NCI-H1417 treated with DMSO at 0.1 percent for 48 hours (cell line): ENCODE measurements around the gene KIAA1958.

Experiments used
- DNase-seq: peaks from one replicate; lab custom pipeline; 2025; lab: John Stamatoyannopoulos, UW

The KIAA1958 gene

DNA sequence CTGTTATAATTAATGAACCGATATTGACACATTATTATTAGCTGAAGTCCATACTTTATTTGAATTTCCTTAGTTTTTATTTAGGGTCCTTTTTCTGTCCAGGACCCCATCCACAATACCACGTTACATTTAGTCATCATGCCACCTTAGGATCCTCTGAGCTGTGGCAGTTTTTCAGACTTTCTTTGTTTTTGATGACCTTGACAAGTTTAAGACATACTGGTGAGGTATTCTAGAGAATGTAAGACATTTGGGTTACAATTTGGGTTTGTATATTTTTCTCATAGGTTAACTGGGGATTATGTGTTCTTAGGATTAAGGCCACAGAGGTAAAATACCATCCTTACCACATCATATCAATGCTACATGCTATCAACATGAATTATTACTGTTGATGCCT lies 42.7 kb downstream of the KIAA1958 start:
- no peak for DNase-seq

DNA sequence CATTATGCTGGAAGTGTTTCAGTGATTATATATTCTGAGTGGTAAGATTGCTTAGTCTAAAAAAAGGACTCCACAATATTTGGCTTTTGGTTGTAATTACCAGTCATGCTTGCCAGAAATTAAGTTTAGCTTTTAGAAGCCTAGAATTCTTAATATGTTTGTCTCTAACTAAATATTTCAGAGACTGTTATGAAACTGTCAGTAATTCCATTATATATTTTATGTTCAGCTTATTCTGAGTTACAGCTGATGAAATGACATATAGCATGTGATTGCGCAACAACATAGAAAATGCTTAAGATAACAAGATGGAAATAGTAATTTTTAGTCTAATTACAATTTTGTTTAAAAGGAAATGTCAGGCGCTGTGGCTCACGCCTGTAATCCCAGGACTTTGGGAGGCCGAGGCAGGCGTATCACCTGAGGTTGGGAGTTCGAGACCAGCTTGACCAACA lies 44.2 kb downstream of the KIAA1958 start:
- DNase-seq = no peak

DNA sequence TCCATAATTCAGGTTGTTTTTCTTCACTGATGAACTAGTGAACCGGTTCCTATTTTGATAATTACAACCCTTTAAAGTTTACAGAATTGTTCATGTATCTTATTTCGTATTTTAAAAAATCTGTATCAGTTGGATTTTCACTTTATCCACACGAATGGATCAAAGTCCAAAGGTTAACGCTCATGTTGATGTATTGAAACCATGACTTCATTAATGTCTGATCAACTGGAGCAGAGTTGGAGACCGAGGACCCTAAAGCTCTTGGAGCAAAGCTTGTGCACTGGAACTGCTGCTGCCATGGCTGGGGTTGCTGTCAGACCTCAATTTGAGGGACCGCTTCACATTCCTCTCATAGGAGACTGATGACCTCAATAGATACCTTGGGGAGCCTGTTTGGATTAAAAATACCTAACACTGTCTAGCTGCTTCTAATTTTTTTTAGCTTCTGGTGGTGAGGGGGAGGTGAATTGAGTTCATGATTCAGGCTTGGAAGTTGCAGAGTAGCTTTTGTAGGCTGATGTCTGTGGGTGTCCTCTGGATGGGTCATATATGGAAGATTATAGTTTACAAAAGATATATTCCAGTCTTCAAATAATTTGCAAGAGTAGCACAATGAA lies 45.1 kb downstream of the KIAA1958 start:
- DNase-seq = no peak

DNA sequence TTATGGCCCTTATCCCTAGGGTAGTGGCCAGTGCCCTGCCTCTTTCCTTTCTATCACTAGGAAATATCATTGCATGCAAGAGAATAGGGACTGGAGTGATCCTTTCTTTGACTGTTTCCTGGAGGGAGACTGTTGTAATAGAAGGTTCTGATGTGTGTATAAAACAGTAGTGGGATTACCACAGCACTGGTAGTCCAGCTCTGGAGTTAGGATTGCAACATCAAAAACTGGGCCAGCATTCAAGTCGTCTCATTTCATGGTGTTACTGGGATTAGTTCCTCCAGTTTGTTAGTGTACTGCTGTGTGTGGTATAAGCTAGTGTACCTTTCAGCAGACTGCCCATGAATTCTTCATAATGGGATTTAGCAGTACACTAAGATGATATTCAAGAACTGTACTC lies 45.8 kb downstream of the KIAA1958 start:
- no peak for DNase-seq

DNA sequence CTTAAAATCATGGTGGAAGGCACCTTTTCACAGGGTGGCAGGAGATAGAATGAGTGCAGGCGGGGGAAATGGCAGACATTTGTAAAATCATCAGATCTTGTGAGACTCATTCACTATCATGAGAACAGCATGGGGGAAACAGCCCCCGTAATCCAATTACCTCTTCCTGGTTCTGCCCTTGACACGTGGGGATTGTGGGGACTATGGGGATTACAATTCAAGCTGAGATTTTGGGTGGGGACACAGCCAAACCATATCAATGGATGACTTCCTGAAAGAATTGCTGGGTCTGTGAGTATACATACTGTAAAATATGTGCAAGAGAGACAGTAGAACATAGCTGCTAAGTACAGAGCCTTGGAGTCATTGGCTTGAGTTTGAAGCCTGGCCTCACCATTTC lies 47.0 kb downstream of the KIAA1958 start:
- DNase-seq = no peak

DNA sequence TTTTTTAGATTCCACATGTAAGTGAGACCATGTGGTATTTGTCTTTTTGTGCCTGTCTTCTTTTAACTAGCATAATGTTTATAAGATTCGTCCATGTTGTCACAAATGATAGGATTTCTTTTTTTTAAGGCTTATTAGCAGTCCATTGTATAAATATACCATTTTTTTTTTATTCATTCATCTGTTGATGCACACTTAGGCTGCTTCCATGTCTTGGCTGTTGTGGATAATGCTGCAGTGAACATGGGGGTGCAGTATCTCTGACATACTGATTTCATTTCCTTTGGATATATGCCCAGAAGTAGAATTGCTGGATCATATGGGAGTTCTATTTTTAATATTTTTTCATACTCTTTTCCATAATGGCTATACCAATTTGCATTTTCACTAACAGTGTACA lies 48.7 kb downstream of the KIAA1958 start:
- DNase-seq = no peak

DNA sequence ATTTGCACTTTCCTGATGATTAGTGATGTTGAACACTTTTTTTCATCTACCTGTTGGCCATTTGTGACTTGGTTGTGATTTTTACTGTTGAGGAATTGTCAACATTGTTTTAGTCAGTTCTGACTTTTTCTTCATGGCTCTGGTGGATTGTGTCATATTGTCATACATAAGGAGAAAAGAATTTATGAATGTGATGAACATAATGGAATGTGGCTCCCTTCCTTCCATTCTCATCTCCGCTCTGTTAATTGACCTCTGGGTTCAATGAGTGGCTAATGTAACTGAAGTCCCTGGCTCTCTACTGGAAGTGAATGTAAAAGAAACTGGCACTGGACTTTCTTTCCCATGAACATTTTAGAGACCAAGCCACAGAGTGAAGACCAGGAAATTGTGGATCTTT lies 49.2 kb downstream of the KIAA1958 start:
- no peak for DNase-seq

DNA sequence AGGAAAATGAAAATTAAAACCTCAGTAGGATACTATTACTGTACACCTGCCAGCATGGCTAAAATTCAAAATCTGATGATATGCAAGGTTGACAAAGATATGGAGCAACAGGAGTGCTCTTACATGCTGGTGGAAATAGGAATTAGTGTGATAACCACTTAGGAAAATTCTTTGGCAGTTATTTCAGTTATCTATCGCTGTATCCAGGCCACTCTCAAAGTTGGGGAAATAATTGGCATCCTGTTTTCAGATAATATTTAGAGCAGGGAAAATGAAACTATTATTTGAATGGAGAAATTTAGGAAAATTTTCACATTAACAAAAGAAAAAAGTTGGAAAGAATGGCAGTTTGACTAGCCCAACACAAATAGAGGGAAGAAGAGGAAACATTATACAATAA lies 50.9 kb downstream of the KIAA1958 start:
- no peak for DNase-seq

DNA sequence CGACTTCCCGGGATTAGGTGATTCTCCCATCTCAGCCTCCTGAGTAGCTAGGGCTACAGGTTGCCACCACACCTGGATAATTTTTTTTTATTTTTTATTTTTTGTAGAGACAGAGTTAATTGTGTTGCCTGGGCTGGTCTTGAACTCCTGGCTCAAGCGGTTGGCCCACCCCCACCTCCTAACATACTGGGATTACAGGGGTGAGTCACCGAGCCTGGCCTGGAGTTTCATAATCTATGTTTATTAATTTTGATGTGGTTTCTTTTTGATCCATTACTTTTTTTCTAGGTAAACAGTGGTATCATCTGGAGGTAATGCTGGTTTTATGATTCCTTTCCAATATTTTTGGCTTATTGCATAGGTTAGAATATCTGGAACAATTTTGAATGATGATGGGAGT lies 54.2 kb downstream of the KIAA1958 start:
- DNase-seq = no peak

DNA sequence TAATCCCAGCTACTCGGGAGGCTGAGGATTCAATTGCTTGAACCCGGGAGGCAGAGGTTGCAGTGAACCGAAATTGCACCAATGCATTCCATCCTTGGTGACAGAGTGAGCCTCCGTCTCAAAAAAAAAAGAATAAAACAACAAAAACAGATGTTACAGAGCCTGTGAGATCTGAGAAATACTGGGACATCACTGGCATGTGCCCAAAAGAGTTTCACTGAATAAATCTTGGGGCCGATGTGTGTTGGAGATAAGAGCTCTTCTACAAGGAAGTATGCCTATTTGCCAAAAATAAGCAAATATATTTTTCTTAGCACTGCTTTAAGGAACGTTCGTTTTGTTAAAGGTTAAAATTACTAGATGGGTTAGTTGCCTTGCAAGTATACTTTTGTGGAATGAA lies 55.1 kb downstream of the KIAA1958 start:
- no peak for DNase-seq

DNA sequence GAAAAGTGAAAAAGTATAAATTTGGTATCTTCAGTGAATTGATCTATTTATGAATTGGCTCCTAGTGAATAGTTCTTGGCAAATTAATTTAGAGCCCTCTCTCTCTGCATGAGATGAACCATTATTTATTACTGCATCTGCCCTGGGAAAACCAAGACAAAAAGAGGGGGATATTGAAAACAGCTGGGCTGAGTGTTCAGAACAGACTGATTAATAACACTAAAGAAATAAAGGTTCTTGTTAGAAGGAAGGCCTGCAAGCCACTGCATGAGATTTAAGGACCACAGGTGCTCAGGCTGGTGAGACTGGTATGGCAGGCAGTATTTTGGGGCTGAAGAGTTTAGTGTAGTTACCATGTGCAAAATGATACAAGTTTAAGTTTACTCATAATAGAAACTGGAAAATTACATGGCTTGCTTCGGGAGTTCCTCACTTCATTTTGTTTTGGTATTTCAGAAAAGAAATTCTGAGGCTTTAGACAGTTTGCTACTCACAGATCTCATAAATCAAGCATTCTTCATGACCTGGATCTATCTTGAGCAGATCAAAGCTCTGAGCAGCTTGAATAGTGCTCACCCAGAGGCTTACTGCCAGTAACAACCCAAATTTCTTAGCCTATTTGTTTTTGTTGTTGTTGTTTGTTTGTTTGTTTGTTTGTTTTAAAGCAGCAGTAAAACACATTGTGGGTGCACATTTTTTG lies 56.1 kb downstream of the KIAA1958 start:
- DNase-seq = no peak

DNA sequence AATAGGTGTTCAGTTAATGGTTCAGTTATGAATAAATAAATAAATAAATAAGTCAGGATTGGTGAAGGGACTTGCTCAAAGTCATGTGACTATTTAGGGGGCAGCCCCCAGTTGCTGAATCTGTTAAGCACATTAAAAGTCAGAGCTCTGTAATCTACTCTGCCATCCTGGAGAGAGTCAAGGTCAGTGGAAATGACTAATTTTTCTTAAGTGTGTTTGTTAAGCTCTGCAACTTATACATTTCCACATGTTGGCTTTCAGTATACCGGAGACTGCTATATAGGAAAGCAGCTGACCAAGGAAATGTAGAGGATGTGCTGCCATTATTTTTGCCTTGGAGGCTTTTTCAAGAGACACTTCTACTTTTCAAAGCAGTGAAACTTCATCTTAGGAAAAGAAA lies 57.9 kb downstream of the KIAA1958 start:
- DNase-seq = no peak

DNA sequence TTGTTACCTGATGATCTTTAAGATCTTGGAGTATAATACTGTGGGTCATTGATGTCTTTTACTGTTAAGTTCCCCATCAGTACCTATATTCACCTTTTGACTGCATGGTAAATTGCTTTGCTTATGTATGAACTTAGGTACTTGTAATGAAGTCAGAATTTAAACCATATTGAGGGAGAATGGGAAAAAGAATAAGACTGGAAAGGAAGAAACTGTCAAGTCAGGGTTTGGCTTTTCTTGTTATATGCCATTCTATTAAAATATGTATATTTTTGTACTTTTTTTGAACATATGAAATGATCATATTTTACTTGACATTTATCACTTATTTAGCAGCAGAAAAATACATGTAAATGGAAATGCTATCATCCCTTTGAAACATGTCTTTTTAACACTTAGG lies 58.6 kb downstream of the KIAA1958 start:
- DNase-seq = no peak

DNA sequence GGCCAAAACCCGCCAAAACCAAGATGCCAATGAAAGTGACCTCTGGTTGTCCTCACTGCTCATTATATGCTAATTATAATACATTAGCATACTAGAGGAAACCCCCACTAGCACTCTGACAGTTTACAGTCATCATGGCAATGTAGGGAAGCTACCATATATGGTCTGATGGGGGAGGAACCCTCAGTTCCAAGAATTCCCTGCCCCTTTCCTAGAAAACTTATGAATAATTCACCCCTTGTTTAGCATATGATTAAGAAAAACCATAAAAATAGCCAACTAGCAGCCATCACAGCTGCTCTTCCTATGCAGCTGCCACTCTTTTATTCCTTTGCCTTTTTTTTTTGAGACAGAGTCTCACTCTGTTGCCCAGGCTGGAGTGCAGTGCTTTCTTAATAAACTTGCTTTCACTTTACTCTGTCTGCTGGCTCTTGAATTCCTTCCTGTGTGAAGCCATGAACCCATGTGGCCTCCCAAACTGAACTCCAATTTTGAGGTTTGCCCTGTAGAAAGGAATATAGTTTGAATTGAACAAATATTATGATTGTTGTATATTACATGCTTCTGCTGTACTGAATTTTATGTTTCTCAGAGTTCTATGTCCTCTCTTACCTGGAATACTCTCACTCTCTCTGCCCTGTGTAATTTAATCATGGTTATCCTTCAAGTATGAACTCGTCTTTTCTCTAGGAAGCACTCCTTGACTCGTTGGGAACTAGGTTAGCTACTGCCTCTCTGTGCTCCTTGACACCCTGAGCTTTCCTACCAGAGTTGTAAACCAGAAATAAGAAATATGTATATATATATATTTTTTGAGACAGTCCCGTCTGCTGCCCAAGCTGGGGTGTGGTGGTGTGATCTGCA lies 59.8 kb downstream of the KIAA1958 start:
- no peak for DNase-seq

DNA sequence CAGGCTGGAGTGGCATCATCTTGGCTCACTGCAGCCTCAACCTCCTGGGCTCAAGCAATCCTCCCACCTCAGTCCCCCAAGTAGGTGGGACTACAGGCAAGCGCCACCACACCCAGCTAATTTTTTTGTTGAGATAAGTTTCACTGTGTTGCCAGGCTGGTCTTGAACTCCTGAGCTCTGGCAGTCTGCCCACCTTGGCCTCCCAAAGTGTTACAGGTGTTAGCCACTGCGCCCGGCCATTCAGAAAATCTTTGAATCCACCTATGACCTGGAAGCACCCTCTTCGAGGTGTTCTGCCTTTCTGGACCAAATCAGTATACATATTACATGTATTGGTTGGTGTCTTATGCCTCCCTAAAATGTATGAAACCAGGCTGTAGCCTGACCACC lies 61.4 kb downstream of the KIAA1958 start:
- no peak for DNase-seq

DNA sequence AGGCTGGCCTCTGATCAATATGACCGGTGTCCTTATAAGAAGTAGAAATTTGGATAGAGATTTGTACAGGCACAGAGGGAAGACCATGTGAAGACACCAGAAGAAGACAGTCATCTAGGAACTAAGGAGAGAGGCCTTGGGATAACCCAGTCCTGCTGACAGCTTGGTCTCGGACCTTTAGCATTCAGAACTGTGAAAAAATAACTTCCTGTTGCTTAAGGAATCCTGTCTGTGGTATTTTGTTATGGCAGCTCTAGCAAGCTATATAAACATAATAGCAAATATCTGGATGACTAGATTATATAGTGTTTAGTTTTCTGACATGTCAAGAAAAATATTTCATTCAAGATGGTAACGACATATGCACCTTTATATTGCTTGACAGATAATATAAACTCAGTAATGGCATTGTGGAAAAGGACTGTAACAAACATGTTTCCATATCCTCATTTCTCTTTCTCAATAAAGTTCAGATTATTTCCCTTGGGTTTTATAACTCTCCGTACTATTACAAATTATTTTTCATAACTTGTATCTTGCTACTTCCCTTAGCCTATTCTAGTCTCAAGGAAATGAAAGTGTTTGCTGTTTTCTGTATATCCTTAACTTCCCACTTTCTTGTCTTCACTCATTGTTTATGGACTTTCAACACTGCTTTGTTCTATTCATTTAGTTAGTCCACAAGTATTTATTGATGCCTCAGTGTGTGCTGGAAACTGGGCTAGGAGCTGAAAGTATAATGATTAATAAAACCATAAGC lies 62.4 kb downstream of the KIAA1958 start:
- DNase-seq = no peak

DNA sequence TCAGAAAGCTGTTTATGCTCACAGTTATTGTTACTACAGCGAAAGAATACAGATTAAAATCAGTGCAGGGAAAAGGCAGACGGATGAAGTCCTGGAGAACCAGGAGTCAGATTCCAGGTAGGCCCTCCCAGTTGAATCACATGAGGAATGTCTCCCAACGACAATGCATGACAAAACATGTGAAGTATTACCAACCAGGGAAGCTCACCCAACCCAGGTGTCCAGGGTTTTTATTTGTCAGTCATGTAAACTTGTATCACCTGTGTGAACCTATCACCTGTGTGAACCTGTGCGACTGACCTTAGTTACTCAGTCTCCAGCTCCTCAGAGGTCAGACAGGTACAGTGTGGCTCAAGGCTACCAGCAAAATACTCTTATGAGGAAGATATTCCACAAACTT lies 63.9 kb downstream of the KIAA1958 start:
- no peak for DNase-seq

DNA sequence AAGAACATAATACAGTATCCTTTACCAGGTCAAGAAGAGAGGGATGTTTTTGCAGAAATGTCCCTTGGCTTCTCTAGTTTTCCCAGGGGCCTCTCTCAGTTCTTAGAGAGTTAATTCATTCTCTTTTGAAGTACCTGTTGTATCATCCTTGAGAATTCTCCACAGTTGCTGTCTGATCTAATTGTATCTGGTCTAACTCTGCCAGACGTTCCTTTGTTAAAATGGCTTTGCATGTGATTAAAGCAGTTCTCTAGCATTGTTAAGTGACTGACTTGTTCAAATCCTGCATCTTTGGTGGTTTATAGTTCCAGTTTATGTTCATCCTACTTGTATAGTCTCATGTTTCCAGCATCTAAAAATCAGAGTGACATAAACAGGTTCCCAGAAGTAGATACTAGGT lies 65.0 kb downstream of the KIAA1958 start:
- no peak for DNase-seq

DNA sequence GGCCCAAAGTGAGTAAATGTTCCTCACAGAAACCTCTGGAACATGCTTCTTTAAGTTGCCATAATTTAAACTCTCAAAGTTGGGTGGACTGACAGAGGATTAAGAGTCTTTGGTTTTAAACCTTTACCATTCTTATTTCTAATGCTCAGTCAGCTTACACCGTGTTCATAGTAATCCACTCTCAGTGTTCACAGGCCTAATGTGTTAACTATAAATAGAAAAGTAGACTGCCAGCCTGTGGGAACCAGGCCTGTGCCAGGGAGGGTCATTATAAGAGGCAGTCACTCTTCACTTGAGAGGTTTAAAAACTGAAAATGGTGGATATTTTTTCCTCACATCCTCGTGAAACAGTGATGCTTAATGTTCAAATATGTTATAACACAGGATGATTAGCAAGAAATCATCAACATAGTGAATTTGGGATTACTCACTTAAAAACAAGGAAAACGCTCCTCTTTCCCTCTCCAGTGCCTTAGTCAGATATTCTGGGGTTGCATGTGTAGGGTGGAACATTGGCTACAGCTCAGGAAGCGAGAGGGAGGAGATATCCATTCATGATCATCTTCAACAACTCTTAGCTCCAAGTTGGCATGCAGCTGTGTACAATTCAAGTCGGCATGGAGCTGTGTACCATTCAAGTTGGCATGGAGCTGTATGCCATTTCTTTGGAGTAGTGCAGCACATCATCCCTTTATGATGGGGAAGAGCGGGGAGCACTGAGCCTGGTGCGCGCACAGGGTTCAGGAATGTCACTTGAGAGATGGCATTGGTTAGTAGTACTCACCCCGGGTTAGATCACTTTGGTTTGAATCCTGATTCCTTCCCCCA lies 65.8 kb downstream of the KIAA1958 start:
- DNase-seq = no peak

DNA sequence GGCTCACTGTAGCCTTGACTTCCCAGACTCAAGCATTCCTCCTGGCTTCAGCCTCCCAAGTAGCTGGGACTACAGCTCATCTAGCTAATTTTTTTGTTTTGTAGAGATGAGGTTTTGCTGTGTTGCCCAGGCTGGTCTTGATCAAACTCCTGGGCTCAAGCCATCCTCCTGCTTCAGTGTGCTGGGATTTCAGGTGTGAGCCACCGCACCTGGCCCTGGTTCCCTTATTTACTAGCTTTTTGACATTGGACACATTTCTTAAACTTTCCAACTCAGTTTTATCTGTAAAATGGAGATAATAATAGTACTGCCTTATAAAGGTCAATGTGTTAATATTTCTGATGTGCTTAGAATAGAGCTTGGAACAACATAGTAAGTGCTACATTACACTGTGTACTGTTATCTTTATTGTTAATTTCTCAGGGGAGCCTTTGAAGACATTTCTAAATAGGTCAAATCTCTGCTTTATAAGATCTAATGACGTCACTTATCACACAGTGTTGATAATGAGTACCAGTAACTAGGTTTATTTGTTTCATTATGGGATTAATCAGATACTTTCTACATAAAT lies 66.7 kb downstream of the KIAA1958 start:
- no peak for DNase-seq

DNA sequence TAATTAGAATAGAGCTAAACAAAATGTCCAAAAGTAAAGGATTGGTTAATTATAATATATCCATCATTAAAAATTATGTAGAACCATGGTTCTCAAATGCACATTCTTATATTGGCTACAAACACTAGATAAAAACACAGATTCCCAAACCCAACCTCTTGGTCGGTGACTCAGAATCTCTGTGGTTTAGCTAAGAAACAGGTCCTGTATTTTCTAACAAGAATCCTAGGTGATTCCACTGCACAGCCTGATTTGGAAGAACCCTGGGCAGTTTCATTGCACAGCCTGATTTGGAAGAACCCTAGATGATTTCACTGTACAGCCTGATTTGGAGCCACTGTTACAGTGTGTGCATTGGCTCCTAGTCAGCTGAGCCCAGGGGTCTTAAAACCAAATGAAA lies 67.9 kb downstream of the KIAA1958 start:
- DNase-seq = no peak
